Mesendoderm (in vitro differentiated cells): ENCODE data around the gene STEAP1B.

Experiments used
- DNase-seq: peaks from one replicate; pipeline ENCODE4 v3.0.0; 2013
- H2AK5ac ChIP-seq: 2 replicates; pipeline ENCODE4 v1.6.1; 2013; ENCODE audit warnings: low read length, inconsistent platforms
- H2BK120ac ChIP-seq: 2 replicates; pipeline ENCODE4 v1.6.1; 2013; ENCODE audit warnings: low read depth, mild to moderate bottlenecking, low read length, moderate library complexity, mixed read lengths
- H2BK15ac ChIP-seq: replicated peaks from 2 replicates; pipeline ENCODE4 v1.6.1; 2013; ENCODE audit warnings: low read depth, mild to moderate bottlenecking, moderate library complexity
- H2BK5ac ChIP-seq: 2 replicates; pipeline ENCODE4 v1.6.1; 2013; ENCODE audit warnings: low read length, inconsistent platforms
- H3K18ac ChIP-seq: 2 replicates; pipeline ENCODE4 v1.6.1; 2013; ENCODE audit warnings: mild to moderate bottlenecking, low read length, mixed read lengths
- H3K23ac ChIP-seq: one replicate; pipeline ENCODE4 v1.6.1; 2013; ENCODE audit warnings: low read length
- H3K27ac ChIP-seq: 2 replicates; pipeline ENCODE4 v1.5.1; 2013; ENCODE audit warnings: low read depth, mild to moderate bottlenecking, inconsistent platforms, low read length, moderate library complexity
- H3K27me3 ChIP-seq: 2 replicates; pipeline ENCODE4 v1.6.1; 2013; ENCODE audit warnings: low read length, control low read depth, mild to moderate bottlenecking, inconsistent platforms; ENCODE audit not compliant: insufficient read depth, poor library complexity
- H3K36me3 ChIP-seq: 2 replicates; pipeline ENCODE4 v1.6.1; 2013; ENCODE audit warnings: low read length, inconsistent platforms; ENCODE audit not compliant: control insufficient read depth, insufficient read depth
- H3K4ac ChIP-seq: one replicate; pipeline ENCODE4 v1.6.1; 2013; ENCODE audit warnings: low read depth, mild to moderate bottlenecking, low read length, moderate library complexity
- H3K4me1 ChIP-seq: 2 replicates; pipeline ENCODE4 v1.6.1; 2013; ENCODE audit warnings: low read depth, low read length, inconsistent platforms; ENCODE audit not compliant: control insufficient read depth
- H3K4me2 ChIP-seq: 2 replicates; pipeline ENCODE4 v1.6.1; 2013; ENCODE audit warnings: low read length
- H3K4me3 ChIP-seq: 2 replicates; pipeline ENCODE4 v1.5.1; 2013; ENCODE audit warnings: mild to moderate bottlenecking, low read length
- H3K56ac ChIP-seq: one replicate; pipeline ENCODE4 v1.6.1; 2013; ENCODE audit warnings: low read length
- H3K79me1 ChIP-seq: 2 replicates; pipeline ENCODE4 v1.6.1; 2013; ENCODE audit warnings: low read length, inconsistent platforms
- H3K79me2 ChIP-seq: 2 replicates; pipeline ENCODE4 v1.6.1; 2013; ENCODE audit warnings: mild to moderate bottlenecking, low read length; ENCODE audit not compliant: control insufficient read depth, insufficient read depth
- H3K9ac ChIP-seq: 2 replicates; pipeline ENCODE4 v1.6.1; 2013; ENCODE audit warnings: low read length, inconsistent platforms
- H4K5ac ChIP-seq: one replicate; pipeline ENCODE4 v1.6.1; 2013; ENCODE audit warnings: low read length
- H4K8ac ChIP-seq: one replicate; pipeline ENCODE4 v1.6.1; 2013; ENCODE audit warnings: low read depth, mild to moderate bottlenecking, control low read depth, low read length, moderate library complexity
- WGBS: extraction: QIAGEN DNeasy Blood & Tissue Kit; methylation state at CpG from one replicate; pipeline ENCODE4 v1.1.7; 2013; ENCODE audit warnings: low lambda C conversion rate, missing lambda C conversion rate; ENCODE audit not compliant: insufficient coverage; ENCODE audit errors: extremely low coverage; 5-methylcytosine and 5-hydroxymethylcytosine counted together

STEAP1B gene

DNA sequence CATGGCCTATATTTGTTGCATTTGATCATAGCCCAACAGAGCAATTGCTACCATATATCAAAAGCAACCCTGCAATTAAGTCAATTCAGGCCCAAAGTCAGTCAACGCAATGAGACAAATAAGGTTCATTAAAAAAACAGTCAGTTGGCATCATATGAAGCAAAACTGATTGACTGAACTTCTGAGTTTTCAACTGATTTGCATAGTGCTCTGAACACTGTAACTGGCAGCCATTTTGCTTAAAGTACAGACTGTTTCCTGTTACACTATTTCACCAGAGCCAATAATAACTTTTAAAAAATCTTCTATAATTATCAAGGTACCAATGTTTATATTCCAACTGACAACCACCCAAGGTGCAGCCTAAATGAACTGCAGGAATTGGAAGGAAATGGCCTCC, 74.6 kb downstream of the STEAP1B start:
- H3K23ac ChIP-seq = no peak overlapping the region
- H4K5ac ChIP-seq = no peak overlapping the region
- H3K4me3 ChIP-seq = no peak overlapping the region
- DNase-seq = no peak
- no CpG with 5 or more reads among the region's 1 CpG for whole genome bisulfite sequencing
- no peak overlapping the region for H3K9ac ChIP-seq
- no peak overlapping the region for H2BK120ac ChIP-seq
- no peak overlapping the region for H3K18ac ChIP-seq
- H3K4ac ChIP-seq = no peak overlapping the region
- no peak overlapping the region for H3K56ac ChIP-seq
- H3K79me1 ChIP-seq = no peaks in the 10 kb centered on the region
- peak overlapping the region; percentile 17 for H4K8ac ChIP-seq
- no peaks in the 10 kb centered on the region for H3K36me3 ChIP-seq
- H3K27ac ChIP-seq = no peak overlapping the region
- no peak overlapping the region for H2BK15ac ChIP-seq
- no peak overlapping the region for H3K4me2 ChIP-seq
- no peak overlapping the region for H2BK5ac ChIP-seq
- H2AK5ac ChIP-seq = no peak overlapping the region
- no peaks in the 10 kb centered on the region for H3K4me1 ChIP-seq
- no peaks in the 10 kb centered on the region for H3K27me3 ChIP-seq
- H3K79me2 ChIP-seq = no peaks in the 10 kb centered on the region

DNA sequence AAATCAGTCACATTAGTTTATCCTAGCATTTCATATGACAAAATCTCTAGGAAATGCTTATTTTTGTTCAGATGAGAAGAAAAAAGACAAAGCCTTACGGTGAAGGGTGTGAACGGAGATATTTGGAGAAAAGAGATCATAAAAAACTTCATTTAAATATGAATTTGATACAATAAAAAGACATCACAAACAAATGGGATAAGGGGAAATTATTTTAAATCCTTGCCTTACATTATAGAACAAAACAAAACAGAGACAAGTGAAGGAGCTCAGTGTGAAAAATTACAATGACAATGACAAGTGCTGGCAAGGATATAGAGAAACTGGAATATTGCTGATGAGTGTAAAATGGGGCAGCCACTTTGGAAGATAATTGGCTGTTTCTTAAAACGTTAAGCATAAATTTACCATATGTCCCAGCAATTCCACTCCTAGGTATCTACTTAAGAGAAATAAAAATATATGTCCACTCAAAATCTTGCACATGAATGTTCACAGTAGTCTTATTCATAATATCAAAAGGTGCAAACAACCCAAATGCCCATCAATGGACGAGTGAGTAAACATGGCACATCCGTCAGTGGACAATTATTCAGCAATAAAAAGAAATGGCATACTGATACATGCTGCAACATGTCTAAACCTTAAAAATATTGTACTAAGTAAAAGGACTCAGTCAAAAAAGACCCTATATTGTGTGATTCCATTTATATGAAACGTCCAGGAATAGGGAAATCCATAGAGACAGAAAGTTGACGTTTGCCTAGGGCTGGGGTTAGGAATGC, 77.0 kb downstream of the STEAP1B start:
- no peak for DNase-seq
- Histone ChIP-seq H3K18ac (no peak overlapping the region), H3K79me2 (no peaks in the 10 kb centered on the region), H3K9ac (no peak overlapping the region), H3K4me2 (no peak overlapping the region), H3K4ac (no peak overlapping the region), H2BK5ac (no peak overlapping the region), H3K27ac (no peak overlapping the region), H3K27me3 (no peaks in the 10 kb centered on the region), H3K4me3 (no peak overlapping the region), H3K36me3 (no peaks in the 10 kb centered on the region), H3K4me1 (no peaks in the 10 kb centered on the region), H3K56ac (no peak overlapping the region), H4K8ac (no peak overlapping the region), H2BK120ac (no peak overlapping the region), H3K79me1 (no peaks in the 10 kb centered on the region), H2AK5ac (no peak overlapping the region), H3K23ac (no peak overlapping the region), H4K5ac (no peak overlapping the region), H2BK15ac (no peak overlapping the region)
- no CpG with 5 or more reads among the region's 7 CpGs for WGBS

DNA sequence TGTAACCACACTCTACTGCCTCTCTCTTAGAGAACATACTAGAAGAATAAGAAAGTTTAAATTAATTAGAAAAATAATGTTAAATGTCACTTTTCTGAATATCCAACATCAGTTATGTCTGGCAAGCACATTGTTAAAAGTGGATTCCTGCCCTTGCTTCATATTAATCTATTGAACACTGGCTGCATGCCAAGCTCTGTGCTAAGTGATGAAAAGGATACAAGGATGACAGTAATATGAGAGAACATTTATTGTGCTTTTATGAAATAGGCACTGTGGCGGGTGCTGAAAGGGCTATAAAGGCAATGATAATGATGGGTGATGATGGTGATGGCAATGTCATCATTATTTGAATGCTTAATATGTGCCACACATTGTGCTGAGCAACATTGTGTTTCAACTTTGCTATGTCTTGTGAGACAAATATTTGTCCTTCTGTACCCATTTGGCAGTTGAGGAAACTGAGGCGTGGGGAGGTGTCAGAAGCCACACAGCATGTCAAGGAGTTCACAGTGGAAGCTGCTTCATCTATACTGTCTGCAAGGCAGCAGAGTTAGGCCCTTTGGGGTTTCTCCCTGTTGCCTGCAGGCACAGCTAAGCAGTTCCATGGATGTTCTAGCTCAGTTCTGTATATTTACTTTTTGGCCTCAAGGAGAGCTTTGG, 78.9 kb downstream of the STEAP1B start:
- H3K9ac ChIP-seq = no peak overlapping the region
- H2BK5ac ChIP-seq = no peak overlapping the region
- H4K5ac ChIP-seq = no peak overlapping the region
- no peak overlapping the region for H3K18ac ChIP-seq
- no peaks in the 10 kb centered on the region for H3K79me1 ChIP-seq
- no peak overlapping the region for H2BK120ac ChIP-seq
- no peaks in the 10 kb centered on the region for H3K36me3 ChIP-seq
- WGBS = no CpG with 5 or more reads among the region's 2 CpGs
- H3K27me3 ChIP-seq = no peaks in the 10 kb centered on the region
- H4K8ac ChIP-seq = no peak overlapping the region
- no peak for DNase-seq
- no peak overlapping the region for H3K23ac ChIP-seq
- H2BK15ac ChIP-seq = no peak overlapping the region
- no peaks in the 10 kb centered on the region for H3K79me2 ChIP-seq
- no peak overlapping the region for H2AK5ac ChIP-seq
- no peak overlapping the region for H3K56ac ChIP-seq
- H3K4me1 ChIP-seq = no peaks in the 10 kb centered on the region
- H3K4me2 ChIP-seq = no peak overlapping the region
- no peak overlapping the region for H3K27ac ChIP-seq
- H3K4ac ChIP-seq = no peak overlapping the region
- H3K4me3 ChIP-seq = no peak overlapping the region

DNA sequence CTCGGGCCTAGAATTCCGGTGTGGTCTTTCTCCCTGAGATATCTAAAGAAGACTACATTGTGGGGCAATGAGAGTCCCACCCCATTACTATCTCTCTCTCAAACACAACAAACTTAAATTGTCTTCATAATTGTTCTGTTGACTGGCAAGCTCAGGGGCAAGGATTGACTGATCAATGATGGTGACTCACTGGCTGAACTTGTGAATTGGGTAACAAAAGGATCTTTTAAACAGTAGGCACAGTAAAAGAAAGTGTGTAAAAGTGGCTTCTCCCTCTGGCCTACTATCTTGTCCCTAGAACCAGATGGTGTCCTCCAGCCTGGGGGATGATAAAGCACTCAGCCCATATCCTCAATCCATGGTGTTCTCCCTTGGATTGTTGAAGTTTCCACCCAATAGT, 80.0 kb downstream of the STEAP1B start:
- no peak for DNase-seq
- H4K5ac ChIP-seq = no peak overlapping the region
- H3K4me2 ChIP-seq = no peak overlapping the region
- no peak overlapping the region for H3K27ac ChIP-seq
- H3K79me1 ChIP-seq = no peaks in the 10 kb centered on the region
- no peak overlapping the region for H3K4me3 ChIP-seq
- no peak overlapping the region for H2BK120ac ChIP-seq
- no peaks in the 10 kb centered on the region for H3K36me3 ChIP-seq
- H3K79me2 ChIP-seq = no peaks in the 10 kb centered on the region
- no peak overlapping the region for H3K4ac ChIP-seq
- no peak overlapping the region for H2BK5ac ChIP-seq
- H3K56ac ChIP-seq = no peak overlapping the region
- no peaks in the 10 kb centered on the region for H3K27me3 ChIP-seq
- H3K23ac ChIP-seq = no peak overlapping the region
- WGBS = no CpG with 5 or more reads among the region's 2 CpGs
- no peak overlapping the region for H2AK5ac ChIP-seq
- H3K4me1 ChIP-seq = no peaks in the 10 kb centered on the region
- no peak overlapping the region for H3K18ac ChIP-seq
- no peak overlapping the region for H4K8ac ChIP-seq
- no peak overlapping the region for H3K9ac ChIP-seq
- no peak overlapping the region for H2BK15ac ChIP-seq

DNA sequence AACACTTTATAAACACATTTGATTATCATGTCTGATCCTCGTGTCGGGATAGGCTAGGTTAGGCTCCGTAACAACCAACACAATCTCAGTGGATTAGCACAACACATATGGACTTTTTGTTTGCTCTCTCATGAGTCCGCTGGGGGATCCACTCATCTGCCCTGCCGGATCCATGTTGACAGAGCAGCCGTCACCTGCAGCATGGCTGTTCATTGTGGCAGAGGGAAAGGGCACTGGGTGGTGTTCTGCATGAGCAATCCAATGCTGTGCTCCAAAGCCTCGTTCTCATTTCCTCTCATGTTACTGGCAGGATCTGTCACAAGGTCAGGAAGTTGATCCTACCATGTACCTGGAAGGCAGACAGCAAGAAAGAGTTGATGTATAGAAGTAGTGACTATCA, 80.5 kb downstream of the STEAP1B start:
- H2BK15ac ChIP-seq = no peak overlapping the region
- DNase-seq = no peak
- no peak overlapping the region for H4K5ac ChIP-seq
- H3K79me2 ChIP-seq = no peaks in the 10 kb centered on the region
- H3K4ac ChIP-seq = no peak overlapping the region
- H3K36me3 ChIP-seq = no peaks in the 10 kb centered on the region
- H3K27me3 ChIP-seq = no peaks in the 10 kb centered on the region
- no peaks in the 10 kb centered on the region for H3K79me1 ChIP-seq
- H2BK120ac ChIP-seq = no peak overlapping the region
- no peak overlapping the region for H3K4me3 ChIP-seq
- WGBS = no CpG with 5 or more reads among the region's 7 CpGs
- no peak overlapping the region for H3K9ac ChIP-seq
- no peaks in the 10 kb centered on the region for H3K4me1 ChIP-seq
- H3K4me2 ChIP-seq = no peak overlapping the region
- H3K18ac ChIP-seq = no peak overlapping the region
- H2BK5ac ChIP-seq = no peak overlapping the region
- H3K56ac ChIP-seq = no peak overlapping the region
- no peak overlapping the region for H2AK5ac ChIP-seq
- no peak overlapping the region for H3K23ac ChIP-seq
- no peak overlapping the region for H4K8ac ChIP-seq
- no peak overlapping the region for H3K27ac ChIP-seq
